T-helper 9 cell (primary cell): ENCODE measurements around the gene KSR2.

Source experiments
- DNase-seq: peaks from one replicate; pipeline ENCODE4 v3.0.0-alpha.2; 2020

KSR2 gene

DNA sequence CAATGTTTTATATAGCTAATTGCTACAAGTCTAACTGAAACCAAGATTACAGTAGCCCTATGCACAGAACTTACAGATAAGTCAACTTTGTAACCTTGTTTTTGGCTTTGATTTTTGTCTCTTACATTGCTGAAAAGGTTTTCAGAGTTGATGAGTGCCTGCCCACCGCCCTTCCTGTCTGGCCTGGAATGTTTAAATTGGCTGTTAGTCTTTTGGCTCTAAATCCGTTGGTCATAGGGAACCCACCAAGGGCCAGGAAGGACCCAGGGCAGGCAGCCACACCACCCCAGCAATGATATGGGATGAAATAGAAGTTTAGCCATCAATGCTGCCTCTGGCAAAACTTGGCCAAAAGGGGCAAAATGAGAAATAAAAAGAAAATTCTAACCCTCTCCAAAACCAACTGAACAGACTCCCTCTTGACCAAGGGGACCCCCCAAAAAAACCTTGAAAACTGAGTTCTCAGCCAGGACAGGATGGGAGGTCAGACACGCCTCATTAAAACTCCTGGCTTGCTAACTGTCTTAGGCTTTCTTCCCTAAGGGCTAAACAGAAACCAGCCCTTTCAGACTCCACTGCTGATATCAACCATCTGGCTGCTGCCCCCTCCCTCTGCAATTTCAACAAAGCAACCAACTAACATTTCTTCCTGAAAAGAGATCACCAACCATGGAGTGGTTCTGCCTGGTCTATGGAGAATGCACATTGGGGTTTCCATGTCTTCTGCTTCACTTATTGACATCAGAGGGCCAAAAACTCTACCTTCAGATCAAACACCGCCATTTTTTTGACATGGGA is 365.3 kb downstream of the KSR2 start:
- DNase-seq = no peak

DNA sequence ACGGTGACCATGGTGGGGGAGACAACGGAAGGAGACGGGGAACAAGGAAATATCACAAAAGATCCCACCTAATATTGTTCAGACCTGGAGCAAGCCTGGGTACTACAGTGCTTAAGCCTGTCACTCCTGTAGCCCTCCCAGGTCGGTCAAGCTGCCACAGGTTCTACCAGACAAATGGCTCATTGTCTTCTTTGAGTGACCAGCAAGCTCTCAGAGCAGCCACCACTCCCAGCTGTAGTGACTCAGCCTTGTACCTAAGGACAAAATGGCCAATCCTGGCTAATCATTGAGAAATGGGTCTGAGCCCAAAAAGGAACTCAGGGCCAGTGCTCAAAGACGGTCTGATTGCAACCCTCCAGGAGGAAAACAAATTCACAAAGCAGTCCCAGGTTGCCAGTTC is 368.9 kb downstream of the KSR2 start:
- DNase-seq = no peak

DNA sequence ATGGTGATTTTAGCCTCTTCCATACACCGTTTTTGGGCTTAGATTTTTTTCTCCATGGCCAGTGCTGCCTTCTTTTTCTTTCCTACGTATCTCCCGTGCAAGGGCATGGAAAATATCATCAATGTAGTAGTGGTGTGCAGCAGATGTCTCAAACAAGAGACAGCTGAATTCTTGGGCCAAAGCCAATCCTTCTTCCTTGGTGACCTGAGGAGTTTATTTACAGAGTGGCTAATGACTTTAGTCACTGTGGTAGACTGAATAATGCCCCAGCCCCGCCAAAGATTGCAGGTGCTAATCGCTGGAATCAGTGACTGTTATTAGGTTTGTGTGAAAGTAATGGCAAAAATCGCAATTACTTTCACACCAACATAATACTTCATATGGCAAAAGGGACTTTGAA is 371.8 kb downstream of the KSR2 start:
- DNase-seq = no peak

DNA sequence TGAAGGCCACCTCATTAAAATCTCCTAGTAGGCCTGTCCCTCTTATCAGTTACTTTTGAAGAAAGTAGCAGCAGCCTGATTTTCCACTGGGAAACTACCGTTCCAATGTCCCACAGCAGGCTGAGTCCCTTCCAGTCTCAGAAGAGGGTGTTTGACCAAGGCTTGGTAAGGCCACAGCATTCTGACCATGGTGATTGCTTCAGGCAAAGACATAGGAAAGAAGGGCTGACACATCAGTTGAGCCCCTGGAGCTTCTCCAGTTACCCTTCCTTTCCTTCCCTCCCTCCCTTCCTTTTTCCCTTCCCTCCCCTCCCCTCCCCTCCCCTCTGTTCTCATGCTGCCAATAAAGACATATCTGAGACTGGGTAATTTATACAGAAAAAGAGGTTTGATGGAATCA is 373.0 kb downstream of the KSR2 start:
- DNase-seq = no peak

DNA sequence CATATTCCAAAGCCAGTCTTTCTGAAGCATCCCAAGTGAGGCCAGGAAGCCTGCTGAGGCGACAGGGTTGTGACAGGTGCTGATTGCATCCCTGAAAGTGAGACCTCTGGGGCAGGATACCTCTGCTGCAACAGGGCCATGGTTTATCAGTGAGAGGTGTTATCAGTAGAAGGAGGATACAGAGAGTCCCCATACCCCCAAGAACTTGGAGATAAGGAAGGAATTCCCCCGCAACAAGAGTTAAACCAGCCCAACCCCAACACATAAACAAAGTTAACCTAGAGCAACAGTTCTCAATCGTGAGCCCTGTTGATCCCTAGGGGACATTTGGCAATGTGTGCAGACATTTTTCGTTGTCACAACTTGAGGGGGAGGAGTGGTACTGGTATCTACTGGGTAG is 374.3 kb downstream of the KSR2 start:
- DNase-seq = no peak

DNA sequence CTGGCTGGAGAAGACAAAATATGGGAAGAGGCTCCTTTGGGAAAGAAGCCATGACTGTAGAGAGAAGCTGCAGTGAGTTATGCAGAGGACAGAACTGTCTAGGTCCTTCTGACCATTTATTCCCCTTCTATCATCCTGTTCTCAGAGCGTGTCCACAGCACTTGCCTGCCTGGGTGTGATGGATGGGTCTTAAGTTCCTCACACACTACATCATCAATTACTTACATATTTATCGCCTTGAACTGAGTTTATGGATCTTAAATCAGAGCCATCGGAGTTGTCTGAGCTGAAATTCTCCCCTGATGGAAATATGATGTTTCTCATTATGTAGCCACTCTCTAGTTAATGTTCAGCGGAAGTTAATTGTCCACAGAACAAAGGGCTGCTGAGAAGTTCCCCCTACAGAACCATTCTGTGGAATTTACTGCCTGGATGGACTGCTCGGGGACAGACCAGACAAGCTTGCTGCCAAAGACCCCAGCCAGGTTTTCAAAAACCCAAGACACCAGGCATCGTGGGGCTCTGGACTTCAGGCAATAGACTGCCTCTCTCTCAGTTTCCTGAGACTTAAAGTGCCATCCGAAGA is 374.9 kb downstream of the KSR2 start:
- DNase-seq = no peak

DNA sequence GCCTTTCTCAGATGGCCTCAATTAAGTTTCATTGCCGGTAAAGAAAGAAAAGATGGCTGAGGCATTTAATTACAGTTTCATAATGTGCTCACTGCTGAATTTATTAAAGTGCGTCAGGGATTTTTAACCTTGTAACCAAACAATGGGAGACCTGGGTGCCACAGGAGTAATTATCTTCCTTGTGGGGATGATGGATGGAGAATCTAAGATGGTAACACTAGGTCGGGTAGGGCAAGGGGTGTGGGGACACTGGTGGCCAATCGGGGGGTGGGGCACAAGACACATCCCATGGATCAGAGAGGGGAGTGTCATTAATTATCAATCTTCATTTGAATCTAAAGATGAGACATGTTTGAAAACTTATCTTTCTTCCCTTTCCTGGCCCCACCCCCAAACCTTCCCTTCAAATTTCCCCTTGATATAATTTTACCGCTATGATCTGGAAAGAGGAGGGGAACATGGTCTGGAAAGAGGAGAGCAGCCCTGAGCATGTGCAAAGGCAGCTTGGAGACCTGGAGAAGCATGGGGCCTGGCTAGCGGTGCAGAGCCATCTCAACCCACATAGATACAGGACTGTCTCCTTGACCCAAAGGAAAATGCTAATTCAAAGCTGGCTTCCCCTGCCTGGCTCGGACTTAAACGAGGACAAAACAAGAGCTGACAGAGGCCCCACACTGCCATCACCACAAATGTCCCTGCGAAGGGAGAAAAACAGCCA is 376.0 kb downstream of the KSR2 start:
- no peak for DNase-seq

DNA sequence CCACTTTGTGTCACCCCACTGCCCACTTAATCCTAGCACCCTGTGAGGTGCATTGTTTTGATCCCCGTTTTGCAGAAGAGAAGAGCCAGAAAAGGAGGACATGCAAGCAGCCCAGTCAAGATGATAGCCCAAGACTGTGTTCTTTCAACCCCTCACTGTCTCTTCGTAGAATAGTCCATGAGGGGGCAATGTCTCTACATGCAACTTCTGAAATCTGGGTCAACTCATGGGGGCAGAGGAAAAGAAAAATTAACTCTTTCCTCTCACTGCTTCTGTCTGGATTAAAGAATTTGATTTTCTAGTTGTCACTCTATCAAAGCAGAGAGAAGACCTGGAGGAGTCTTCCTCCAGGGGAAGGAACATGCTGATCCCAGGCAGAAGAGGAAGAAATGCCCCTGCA is 377.8 kb downstream of the KSR2 start:
- DNase-seq = no peak

DNA sequence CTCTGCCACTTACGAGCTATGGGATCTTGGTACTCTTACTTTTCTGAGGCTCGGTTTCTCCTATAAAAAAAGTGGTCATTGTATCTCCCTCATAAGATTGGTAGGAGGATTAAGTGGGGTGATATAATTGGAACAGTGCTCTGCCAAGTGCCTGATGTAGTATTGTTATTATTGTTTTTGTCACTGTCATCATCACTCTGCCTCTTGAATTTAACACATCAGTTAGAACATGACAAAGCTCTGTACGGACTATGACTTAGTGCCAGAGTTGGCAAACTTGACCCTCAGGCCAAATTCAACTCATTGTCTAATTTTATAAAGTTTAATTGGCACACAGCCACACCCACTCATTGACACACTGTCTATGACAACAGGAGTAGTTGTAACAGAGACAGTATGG is 378.4 kb downstream of the KSR2 start:
- no peak for DNase-seq

DNA sequence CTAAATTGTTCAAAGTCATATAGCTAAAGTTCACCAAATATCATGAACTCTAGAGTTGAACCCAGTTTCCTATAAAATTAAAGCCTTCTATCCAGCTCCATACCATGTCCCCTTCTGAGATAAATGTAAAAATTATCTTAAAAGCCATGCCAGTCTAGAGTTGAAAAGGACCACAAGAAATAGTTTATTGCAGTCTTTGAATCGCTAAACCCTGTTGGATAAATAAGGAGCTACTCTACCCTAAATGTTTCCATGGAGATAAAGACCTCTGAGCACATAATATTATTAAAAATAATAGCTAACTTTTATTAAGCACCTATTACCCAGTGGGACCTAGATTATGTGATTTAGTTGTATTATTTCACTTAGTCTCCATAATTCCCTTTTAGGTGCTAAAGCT is 379.8 kb downstream of the KSR2 start:
- no peak for DNase-seq

DNA sequence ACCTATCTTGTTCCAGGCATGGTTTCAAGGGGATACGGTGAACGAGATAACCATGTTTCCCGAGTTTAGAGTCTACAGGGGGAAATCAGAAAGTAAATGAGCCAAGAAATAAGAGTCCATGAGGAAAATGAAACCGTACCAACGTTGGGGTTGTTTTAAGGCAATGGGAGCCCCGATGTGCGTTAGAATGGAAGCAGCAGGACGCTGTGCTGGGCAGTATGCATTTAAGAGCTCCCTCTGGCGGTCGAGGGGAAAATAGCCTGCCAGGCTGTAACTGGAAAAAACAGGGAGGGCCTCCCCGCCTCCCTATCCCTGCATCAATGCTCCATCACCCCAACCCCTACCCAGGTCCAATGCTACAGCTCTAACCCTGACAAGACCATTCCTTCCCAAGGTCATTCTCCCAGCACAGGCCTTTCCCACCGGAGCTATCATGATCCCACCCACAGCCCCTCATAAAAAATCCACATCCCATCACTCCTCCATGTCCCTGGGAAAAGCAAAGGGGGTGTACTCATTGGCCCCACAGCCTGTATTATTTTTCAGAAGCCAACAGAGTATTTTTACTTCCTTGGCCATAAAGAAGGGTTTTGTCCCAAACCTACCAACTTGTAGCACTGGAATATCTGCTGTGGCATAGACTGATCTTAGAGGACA is 381.0 kb downstream of the KSR2 start:
- peak; percentile 10 for DNase-seq

DNA sequence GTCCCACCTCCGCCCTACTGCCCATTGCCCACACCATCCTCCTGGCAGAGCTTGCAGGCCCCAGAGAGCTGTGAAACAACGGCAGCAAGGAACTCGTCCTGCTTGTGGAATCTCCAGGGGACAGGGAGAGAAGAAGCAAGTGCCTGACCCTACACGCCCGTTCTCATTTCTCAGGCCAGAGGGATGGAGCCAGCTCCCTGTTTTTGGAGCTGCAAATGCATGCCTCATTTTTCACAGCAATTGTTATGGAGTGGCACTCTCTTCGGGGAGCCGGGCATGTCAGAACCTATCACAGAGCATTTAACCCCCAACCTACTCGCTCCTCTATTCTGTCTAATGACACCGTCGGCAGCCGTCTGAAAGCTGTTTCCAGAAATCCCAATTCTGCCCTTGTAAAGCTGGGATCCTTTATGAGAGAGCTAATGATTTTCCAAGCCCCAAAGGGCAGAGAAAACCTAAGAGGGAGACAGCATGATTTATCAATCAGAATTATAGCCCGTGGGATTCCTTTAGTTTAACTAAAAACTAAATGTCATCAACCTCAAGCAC is 385.0 kb downstream of the KSR2 start:
- DNase-seq = no peak

DNA sequence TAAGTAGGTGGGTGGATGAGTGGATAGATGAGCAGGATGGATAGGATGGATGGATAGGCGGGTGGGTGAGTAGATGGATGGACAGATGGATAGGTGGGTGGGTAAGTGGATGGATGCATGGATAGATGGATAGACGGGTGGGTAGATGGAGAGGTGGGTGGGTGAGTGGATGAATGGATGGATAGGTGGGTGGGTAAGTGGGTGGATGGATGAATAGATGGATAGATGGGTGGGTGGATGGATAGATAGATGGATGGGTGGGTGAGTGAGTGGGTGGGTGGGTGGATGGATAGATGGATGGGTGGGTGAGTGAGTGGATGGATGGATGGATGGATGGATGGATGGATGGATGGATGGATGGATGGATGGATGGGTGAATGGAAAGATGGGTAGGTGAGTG is 385.7 kb downstream of the KSR2 start:
- DNase-seq = no peak

DNA sequence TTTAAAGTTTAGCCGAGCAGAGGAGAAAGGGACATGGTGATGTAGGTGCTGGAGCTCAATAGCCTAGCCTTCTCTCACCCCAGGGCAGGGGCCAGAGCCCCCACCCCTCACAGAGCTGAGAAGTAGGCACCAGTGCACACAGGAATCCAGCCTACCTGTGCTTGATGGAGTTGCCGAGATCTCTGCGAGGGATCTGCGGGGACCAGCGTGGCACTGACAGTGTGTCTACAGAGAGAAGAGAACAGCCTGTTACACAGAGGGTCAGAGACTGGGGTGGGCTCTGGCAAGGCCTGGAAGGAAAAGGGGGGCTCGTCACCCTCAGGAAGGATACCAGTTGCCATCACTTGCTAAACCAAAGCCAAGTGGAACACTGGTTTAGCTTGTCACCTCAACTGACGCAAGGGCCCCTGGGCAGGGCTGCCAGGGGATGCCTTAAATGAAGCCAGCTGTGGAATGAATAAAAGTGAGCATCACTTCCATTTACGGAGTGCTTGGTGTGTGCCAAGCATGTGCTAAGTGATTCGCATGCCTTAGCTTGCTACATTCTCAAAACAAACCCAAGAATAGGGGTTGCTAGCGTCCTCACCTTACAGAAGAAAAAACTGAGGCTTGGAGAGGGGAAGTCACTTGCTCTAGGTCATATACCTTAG is 386.5 kb downstream of the KSR2 start:
- DNase-seq = no peak

DNA sequence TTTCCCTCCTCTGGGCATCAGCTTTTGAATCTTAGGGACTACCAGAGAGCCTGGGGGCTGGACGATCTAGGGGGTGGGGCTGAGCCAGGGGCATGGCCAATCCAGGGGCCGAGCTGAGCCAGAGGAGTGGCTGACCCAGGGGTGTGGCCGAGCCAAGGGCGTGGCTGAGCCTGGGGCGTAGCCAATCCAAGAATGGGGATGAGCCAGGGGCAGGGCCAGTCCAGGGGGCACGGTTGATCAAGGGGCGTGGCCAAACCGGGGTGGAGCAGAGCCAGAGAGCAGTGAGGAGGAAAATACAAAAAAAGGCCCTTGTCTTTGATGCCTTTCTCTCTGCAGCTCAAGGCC is 388.1 kb downstream of the KSR2 start:
- no peak for DNase-seq

DNA sequence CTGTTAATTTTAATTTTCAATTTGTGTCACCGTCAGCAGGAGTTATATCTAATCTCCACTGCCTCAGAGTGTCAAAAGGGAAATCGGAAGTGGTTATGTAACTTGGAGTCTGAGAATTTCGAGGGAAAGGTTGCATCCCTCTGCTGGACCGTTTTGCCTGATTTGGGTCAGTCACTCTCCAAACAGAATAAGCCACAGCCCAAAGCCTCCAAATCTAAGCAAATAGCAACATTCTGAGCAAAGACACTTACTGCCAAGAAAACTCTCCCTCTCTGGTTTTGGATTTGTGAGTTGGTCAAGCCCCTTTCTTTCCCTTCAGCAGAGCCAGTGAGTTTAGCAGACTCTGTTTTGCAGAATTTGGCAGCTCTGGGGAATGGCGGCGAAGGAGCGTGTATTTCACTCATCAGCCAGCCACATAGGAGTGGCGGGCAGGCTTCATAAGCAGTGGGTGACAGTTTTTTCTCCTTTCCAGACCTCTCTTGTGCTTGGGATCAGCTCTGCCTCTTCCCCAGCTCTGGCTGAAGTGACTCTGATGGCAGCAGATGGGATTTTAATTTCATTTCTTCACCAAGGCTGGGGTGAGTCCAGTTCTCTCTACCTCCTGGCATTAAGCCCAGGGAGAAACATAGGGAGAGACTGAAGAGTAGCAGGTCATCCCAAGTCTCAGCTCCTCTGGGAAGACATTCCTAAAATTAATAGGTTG is 388.6 kb downstream of the KSR2 start:
- no peak for DNase-seq

DNA sequence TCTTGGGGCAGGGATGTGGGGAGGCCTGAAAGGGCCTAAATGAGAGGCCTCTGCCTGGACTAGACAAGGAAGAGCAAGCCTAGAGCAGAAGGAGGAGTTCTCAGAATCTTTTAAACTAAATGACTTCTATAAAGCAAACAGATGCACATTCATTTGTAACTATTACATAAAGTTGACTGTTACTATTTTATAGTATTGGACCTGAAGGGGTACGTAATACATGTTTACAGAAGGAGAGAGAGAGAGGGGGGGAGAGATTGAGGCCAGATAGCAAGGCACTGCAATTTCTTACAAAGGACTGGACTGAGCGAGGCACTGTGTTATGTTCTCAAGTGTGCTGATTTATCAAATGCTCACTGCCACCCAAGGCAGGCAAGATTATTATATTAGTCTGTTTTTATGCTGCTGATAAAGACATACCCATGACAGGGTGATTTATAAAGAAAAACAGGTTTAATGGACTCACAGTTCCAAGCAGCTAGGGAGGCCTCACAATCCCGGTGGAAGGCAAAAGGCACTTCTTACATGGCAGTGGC is 391.6 kb downstream of the KSR2 start:
- no peak for DNase-seq

DNA sequence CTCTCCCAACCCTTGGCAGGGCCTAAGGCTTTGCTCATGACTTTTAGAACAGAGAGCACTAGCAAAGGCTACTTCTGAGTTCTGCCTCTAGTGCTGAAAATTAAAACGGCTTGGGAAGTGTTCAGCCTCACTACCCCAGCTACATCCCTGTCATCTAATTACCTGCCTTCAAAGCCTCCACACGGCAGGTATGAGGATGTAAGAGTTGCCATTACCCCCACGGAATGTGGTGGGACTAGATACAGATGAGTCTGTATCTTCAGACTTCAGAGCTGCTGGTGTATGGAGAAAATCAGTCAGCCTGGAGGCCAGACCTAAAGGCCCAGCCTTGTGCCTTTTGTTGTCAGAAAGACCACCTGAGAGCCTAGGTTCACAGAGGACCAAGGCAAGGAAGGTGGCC is 392.7 kb downstream of the KSR2 start:
- DNase-seq = no peak

DNA sequence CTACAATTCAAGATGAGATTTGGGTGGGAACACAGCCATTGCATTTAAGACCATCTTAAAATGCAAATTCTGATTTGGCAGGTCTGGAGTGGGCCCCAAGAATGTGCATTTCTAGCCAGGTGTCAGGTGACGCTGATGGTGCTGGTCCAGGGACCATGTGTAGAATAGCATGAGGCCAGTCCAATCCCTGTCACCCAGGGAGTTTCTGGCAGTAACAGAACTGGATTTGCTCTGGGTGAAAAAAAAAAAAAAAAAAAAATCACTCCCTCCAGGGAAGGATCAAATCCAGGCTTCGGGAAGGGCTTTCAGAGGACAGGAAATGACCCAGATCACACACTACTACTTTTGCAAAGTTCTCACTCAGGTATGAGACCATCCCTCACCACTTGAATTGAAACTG is 394.1 kb downstream of the KSR2 start:
- DNase-seq = no peak

DNA sequence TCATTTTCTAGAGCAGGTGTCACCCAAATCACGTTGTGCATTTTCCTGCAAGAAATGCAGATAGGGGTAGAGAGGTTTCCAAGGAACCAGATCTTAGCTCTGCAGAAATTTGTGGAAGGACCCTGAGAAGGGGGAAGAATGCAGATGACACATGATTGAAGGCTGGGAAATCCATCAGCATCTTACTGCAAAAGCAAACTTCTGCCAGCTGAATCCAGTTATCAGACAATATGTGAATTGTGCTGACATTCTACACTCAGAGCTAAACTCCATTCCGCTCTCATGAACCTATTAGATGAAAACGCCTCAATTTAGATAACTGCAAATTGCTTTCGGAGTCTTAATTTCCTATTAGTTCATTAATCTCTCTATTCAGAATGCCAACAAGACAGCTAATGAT is 396.0 kb downstream of the KSR2 start:
- DNase-seq = no peak

DNA sequence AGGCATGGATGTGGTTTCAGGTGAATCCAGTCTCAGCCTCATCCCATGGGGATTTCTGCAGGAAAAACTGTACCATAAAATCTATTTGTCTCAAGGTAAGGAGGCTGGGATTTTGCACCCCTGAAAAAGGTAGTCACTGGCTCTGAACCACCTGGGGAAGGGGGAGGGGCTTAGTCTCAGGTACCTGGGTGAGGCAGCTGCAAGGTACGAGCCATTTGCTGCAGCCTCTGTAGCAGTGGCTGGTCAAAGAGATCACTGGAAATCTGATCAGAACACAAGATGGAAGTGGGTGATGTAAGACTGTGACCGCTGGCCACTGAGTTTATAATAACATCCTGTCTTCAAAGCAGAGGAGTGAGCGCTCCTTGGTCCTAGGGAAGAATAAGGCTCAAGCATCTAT is 397.5 kb downstream of the KSR2 start:
- DNase-seq = no peak

DNA sequence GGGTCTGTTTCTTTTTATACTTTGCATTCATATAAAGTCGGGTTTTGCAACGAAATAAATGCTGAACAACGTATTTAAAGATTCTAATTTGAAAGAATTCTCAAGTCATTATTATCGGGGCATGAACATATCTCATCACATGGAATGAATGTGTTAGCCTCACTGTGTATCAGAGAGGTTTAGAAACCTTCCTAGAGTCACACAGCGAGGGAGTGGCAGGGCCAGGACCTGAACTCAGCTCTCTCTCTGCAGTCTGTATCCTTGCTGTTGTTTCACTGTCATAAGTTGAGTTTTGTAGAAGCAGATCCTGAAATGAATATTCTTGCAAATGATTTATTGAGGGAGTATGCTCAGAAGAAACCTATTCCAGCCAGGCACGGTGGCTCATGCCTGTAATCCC is 398.2 kb downstream of the KSR2 start:
- DNase-seq = no peak
